HG03565 (cell line): ENCODE measurements around the gene CRYGC.

Experiments
- ATAC-seq: cut with Tn5 transposase; IDR thresholded peaks from one replicate; pipeline ENCODE4 v1.9.1; 2021; ENCODE audit warnings: mild to moderate bottlenecking, moderate library complexity; ENCODE audit not compliant: unreplicated experiment

CRYGC gene

DNA sequence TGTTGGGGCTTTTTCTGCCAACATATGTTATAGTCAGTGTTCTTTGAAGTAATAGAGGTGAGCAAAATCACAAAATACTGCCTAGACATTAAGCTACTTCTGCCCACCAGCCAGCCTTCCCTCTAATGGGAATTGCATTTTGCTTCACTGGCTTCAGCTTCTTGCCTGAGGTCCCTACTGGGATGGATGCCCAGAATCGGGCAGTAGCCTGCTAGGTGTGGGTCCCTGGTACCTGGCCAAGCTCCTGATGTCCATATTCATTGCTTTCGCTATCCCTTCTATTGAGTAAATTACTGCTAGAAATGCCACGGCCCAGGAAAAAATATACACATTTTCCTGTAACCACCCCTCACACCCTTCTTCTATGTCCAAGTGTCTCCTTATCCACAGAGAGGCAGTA is 32.3 kb downstream of the CRYGC start:
- no peak for ATAC-seq

DNA sequence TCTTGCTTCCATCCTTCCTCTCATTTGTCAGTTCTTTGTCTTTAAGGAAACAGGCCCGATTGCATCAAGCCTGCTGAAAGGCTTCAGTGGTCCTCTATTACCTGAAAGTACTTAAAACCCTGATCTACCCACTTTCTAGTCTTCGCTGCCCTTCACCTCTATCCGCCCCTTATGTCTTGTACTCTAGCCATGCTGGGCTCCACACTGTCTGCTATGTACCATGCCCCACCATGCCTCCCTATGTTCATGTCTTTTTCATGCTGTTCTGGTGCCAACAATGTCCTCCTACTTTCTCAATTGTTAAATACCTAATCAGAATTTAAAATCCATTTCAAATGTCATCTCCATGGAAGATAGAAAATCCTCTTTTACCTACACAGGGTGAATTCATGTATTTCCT is 33.5 kb downstream of the CRYGC start:
- ATAC-seq: no peak

DNA sequence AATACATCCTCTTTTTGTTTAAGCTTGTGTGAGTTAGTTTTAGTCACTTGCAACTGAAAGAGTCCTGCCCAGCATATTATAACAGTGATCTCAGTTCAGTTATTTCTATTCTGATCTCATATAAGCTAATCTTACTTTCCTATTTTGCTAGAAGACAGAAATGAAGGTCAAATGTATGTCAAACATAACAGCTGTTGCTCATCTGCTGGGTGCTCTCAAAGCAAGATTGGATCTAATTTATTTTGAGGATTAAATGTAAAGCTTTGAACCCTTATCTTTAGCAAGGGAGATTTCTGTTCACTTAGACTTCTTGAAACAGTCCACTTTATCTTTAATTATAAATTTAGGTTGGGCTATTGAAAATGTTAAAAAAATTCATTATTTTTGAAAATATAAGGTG is 36.5 kb downstream of the CRYGC start:
- no peak for ATAC-seq

DNA sequence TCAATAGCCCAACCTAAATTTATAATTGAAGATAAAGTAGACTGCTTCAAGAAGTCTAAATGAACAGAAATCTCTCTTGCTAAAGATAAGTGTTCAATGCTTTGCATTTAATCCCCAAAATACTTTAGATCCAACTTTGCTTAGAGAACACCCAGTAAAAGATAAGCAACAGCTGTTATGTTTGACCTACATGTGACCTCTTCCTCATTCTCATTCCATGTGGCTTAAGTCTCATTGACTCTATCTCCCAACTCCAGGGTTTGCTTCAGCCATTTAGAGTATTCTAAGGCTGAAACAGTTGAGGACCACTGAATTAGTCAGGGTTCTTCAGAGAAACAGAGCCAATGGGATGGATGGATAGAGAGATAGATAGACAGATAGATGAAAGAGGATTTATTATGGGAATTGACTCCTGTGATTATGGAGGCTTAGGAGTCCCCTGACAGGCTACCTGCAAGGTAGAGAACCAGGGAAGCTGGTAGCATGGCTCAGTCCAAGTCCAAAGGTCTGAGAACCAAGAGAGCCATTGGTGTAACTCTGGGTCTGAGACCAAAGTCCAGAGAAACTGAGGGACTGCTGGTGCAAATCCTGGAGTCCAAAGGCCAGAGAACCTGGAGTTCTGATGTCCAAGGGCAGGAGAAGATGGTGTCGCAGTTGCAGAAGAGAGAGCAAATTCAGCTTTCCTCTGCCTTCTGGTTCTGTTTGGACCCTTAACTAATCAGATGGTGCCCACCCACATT is 37.4 kb downstream of the CRYGC start:
- no peak for ATAC-seq

DNA sequence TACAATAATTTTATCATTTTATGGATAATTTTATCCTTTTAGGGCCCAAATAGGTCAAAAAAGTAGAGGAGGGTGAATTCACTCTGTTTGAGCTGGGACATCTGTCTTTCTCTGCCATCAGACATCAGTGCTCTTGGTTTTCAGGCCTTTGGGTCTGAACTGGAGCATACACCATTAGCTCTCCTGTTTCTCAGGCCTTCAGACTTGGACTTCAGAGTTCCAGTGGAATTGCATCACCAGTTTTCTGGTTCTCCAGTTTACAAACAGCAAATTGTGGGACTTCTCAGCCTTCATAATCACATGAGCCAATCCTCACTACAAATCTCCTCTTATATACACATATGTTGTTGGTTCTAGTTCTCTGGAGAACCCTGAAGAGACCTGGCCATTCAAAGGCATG is 39.2 kb downstream of the CRYGC start:
- no peak for ATAC-seq

- no peak for ATAC-seq
These were observed 43.6 kb downstream of the CRYGC start for GRCh38 chr2:208086029-208086428.

DNA sequence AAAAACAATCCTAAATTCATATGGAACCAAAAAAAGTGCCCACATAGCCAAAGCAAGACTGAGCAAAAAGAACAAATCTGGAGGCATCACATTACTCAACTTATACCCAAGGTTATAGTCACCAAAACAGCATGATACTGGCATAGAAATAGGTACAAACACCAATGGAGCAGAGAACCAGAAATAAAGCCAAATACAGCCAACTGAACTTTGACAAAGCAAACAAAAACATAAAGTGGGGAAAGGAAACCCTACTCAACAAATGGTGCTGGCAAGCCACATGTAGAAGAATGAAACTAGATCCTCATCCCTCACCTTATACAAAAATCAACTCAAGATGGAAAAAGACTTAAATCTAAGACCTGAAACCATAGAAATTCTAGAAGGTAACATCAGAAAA is 45.8 kb downstream of the CRYGC start:
- no peak for ATAC-seq
